SH-SY5Y (cell line): ENCODE data around the gene PLPPR2.

ENCODE experiments used
- GATA2 ChIP-seq: IDR thresholded peaks from 2 replicates; pipeline ENCODE4 v1.6.1; 2011; ENCODE audit warnings: mild to moderate bottlenecking, low read depth, low read length
- GATA3 ChIP-seq: IDR thresholded peaks from 2 replicates; pipeline ENCODE4 v1.6.1; 2011; ENCODE audit warnings: low read depth, mild to moderate bottlenecking, low read length, moderate library complexity

Gene PLPPR2, protein sequence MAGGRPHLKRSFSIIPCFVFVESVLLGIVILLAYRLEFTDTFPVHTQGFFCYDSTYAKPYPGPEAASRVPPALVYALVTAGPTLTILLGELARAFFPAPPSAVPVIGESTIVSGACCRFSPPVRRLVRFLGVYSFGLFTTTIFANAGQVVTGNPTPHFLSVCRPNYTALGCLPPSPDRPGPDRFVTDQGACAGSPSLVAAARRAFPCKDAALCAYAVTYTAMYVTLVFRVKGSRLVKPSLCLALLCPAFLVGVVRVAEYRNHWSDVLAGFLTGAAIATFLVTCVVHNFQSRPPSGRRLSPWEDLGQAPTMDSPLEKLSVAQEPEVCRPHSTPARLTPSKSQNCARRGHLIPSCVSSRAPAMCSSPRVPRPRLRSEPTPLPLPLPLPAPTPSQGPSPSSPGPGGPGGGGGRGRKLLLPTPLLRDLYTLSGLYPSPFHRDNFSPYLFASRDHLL

DNA sequence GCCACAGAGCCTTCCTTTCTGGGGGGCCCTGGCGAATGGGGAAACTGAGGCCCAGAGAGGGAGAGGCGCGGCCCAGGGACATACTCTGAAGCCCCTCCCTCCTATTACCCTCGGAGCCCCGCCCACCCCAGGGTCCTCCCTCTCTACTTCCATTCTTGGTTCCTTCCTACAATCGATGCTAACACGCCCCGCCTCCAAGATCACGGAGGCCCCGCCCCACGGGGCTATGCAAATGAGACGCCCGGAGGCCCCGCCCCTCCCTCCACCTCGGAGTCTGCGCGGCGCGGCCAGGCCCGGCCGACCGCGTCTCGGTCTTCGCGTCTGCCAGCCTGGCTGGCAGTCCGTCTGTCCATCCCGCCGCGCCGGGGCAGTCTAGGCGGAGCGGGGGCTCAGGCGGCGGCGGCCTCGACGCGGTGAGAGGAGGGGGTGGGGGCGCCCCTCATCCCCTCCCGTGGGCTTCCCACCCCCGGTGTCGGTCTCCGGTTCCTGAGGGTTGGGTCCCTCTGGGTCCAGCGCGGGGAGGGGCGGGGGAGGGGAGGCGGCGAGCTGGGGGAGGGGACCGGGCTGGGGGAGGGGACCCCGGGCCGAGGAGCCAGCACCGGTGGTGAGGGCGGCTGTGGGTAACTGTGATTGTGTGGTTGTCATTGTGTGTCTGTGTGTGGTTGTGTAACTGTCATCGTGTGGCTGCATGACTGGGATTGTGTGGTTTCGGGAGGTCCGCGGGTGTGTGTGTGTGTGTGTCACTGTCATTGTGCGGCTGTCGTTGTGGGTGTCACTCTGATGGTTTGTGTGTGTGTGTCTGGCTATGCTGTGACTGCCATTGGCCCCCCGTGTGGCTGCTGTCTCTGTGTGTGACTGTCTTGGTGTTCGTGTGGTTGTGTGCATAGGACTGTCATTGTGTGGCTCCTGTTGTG, at the start of gene PLPPR2:
Gene PLPPR2, plus strand, starts transcription at position 273 of the 914 bp plus-strand sequence. CDS start 2,242 bp downstream, outside the sequence.
- TF ChIP-seq GATA2: no peak
- no peak for TF ChIP-seq GATA3

DNA sequence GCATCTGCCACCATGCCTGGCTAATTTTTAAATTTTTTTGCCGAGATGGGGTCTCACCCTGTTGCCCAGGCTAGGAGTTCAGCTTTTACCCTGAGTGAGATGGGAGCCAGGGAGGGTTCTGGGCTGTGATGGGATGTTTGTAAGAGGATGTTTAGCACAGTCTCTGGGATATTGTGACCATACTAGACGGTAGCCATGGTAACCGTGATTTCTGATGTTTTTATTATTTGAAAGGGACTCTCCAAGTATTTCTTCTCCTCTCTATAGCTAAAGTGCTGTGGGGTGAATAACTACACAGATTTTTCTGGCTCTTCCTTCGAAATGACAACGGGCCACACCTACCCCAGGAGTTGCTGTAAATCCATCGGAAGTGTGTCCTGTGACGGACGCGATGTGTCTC, 48.9 kb upstream of the PLPPR2 start:
- TF ChIP-seq GATA2: no peak

DNA sequence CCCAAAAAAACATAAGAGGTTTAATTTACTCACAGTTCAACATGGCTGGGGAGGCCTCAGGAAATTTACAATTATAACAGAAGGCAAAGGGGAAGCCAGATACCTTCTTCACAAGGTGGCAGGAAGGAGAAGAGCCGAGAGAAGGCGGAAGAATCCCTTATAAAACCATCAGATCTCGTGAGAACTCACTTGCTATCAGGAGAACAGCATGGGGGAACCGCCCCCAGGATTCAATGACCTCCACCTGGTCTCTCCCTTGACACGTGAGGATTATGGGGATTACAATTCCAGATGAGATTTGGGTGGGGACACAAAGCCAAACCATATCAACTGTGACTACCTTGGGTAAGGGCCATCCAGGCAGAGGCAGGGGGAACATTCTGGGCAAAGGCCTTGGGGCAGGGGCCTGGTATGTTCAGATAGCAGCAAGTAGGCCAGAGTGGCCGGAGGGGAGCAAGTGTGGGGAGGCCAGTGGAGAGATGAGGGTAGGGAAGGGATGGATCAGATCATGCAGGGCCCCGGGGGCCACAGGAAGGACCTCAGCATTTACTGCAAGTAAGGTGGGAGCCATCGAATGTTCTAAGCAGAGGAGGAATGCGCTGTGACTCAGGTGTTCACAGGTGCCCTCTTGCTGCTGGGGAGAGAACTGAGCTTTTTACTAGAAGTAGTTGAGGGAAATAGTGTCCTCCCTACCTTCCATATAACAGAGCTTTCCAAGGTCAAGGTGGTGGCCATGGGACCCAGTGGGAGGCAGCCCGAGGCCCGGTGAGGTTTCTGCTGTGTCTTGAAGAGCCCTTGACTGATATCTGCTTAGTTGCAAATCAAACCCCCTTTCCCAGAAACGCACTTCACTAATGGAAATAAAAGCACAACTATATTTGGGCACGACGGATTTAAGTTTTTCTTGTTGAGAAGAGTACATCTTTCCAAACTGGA, 33.8 kb upstream of the PLPPR2 start:
- TF ChIP-seq GATA2 (no peak), GATA3 (no peak)

DNA sequence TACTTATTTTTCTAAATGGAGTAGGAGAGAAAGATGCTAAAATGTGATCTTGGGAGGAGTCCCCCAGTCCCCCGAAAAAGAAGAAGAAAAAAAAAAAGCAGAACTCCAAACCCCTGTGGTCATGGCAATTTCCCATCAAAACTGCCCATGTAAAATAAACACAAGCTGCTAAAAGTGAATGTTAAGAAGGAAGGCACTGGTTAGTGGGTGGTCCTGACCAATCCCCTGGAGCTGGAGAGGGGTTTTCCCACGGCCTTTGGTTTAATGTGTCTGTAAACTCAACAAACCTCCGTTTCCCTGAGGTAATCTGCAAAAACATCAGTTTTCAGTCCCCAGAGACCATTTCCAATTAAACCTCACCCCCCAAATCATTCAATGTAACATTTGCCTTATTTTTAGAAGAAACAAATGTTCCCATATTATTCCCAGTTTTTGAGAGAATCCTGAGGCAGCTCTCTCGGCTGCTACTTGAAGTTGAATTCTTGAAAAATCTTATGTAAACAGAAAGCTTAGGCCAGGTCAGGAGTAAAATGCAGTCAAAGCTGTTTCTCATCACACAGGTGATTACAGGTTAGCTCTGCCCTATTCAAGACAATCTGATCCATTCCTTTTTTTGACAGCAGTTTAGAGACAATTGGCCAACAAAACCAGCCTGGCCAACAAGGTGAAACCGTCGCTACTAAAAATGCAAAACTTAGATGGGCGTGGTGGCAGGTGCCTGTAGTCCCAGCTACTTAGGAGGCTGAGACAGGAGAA, 32.8 kb upstream of the PLPPR2 start:
- TF ChIP-seq GATA2 (no peak), GATA3 (no peak)

DNA sequence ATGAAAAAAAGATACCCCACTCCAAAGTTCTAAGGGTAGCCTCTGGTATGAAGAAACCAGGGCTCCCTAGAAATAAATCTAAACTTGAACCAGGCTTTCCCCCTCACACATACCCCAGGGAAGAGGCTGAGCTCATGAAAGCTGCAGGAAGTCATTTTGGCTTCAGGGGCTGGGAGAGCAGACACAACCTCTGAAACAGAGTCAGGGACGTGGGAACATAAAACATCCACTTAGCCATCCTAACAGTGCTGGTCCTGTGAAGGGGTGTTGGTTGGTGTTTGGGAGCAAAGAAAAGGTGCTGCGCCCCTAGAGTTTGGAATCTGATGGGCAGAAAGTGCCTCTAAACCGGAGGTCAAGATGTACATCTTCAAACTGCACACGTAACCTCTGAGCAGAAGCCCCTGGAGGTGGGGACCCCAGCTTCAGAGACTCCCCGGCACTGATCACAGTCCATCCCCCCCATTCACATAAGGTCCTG, 31.6 kb upstream of the PLPPR2 start:
- TF ChIP-seq GATA2 (no peak), GATA3 (no peak)

DNA sequence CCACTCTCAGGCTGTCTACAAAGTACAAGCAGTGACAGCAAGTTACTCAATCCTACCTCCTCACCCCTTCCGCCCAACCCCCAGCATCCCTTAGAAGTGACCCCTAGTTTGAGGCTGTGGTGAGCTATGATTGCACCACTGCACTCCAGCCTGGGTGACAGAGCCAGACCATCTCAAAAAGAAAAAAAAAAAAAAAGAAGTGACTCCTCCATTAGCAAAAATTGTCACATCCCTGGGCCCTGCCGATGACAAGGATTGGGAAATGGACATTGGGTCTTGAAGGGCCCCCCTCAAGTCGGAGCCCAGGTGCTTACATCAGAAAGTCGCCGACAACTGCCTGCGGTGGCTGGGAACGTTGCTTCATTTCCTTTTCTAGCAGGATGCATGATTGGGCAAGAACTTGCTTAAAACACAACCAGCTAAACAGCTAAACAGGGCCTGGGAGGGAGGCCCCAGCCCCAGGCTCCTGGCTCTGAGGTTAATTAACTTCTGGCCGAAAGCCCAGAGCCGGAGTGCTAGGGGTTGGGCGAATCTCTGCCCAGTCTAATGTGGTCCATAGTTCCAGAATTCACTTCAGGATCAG, 31.1 kb upstream of the PLPPR2 start:
- TF ChIP-seq GATA2 (no peak), GATA3 (no peak)

DNA sequence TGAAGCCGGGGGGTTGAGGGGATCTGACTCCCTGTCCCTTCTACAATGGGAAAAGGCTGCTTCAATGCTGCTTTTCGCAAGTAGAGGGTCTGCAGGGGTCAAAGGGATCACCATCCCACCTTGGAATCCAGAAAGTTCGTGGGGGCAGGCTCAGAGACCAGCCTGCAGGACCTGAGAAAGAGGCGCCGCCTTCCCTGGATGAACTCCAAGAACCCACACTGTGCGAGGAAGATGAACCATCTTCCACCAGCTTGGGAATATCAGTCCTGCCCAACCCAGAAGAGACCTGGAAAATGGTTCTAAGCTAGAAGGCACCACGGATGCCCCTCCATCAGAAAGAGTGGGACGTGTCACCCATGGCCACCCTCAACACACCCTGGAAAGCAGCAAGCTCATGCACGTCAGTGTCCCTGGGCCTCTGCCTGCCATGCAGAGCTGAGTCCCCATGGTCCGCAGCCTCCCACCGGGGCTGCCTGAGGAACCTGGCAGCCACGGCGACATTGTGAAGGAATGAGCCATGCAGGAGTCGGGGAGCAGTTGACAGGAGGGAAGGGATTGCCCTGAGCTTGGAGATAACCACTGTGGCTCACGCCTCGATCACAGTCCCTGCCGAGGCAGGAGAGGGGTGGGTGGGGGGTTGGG, 30.4 kb upstream of the PLPPR2 start:
- TF ChIP-seq GATA3 (no peak), GATA2 (no peak)

DNA sequence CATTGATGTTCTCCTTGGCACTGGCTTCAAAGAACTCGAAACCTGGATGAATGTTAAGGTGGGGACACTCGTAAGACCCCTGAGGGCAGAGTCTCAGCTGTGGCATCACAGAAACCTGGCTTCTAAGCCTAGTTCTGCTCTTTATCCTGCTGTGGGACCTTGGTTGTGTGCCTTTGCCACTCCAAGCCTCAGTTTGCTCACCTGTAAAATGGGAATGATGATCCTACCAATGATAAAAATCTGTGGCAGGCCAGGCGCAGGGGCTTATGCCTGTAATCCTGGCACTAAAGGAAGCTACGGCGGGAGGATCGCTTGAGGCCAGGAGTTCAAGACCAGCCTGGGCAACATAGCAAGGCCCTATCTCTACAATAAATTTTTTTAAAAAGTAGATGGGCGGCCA, 29.7 kb upstream of the PLPPR2 start:
- TF ChIP-seq GATA2: no peak

DNA sequence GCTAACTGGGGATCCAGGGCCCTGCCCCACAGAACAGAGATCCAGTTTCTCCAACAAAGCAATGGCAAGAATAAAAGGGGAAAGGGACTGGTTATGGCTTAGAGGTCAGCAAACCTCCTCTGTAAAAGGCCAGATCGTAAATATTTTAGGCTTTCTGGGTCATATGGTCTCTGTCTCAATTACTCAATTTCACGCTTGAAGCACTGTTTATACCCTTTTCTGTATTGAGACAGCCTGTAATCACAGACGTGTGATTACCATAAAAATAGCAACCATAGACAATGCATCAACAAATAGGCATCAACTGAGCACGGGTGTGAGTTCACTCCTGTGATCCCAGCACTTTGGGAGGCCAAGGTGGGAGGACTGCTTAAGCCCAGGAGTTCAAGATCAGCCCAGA, 25.1 kb upstream of the PLPPR2 start:
- no peak for TF ChIP-seq GATA2
- no peak for TF ChIP-seq GATA3

DNA sequence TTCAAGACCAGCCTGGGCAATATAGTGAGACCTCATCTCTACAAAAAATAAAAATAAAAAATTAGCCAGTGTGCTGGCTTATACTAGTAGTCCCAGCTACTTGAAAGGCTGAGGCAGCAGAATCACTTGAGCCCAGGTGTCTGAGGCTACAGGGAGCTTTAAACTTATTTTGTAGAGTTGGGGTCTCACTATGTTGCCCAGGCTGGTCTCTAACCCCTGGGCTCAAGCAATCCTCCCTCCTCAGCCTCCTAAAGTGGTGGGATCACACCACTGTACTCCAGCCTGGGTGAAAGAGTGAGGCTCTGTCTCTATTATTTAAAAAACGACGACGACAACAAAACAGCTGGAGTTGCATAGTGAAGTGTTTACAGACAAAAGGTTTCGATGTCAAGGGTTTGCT, 23.7 kb upstream of the PLPPR2 start:
- no peak for TF ChIP-seq GATA3
- TF ChIP-seq GATA2: no peak

DNA sequence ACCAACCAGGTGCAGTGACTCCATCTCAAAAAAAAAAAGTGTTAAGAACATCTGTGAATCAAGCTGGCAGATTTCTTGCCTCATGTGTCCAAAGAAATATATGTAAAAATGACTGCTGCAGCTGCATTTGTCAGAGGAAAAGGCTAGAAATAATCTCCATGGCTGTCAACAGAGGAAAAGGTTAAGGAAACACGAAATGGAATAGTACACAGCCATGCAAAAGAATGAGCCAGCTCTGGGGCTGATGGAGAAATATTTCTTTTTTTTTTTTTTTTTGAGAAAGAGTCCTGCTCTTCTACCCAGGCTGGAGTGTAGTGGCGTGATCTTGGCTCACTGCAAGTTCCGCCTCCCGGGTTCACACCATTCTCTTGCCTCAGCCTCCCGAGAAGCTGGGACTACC, 22.4 kb upstream of the PLPPR2 start:
- TF ChIP-seq GATA3 (no peak), GATA2 (no peak)

DNA sequence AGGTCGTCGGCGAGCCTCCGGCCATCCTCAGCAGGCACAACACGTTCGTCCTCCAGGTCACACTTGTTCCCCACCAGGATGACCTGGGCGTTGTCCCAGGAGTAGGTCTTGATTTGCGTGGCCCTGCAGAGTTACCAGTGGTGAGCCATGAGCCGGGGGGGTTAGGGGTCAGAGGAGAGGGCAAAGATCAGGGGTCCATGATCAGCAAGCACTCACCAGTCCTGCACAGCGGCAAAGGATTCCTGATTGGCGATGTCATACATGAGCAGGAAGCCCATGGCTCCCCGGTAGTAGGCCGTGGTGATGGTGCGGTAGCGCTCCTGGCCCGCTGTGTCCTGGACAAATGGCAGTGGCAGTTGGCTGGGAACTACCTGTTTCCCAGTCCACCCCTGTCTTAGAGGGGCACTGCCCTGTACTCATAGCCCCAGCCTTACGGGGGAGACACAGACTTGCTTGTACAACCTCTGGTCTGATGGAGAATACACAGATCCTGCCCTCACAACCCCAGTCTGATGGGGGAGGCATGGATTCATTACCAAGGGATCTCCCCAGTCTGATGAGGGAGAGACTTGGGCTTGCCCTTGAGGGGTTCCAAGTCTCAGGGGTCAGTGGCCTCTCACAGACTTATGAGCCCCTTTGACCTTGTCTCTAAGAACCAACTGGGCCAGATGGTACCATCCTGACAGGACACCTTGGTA, 19.6 kb upstream of the PLPPR2 start:
- TF ChIP-seq GATA2: no peak
- no peak for TF ChIP-seq GATA3

DNA sequence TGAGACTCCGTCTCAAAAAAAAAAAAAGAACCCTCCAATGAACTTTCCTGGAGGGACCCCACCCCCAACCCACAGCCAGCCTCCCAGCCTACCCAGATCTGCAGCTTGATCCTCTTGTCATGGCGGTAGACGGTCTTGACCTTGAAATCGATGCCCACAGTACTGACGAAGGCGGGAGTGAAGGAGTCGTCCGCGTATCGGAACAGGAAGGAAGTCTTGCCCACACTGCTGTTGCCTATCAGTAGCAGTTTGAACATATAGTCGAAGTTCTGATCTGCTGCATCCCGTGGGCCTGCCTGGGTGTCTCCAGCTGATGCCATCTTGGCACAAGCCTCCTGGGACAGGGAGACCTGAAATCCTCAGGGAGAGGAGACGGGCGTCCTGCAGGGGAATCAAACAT, 18.2 kb upstream of the PLPPR2 start:
- no peak for TF ChIP-seq GATA3
- TF ChIP-seq GATA2: no peak
